Left lung (tissue), 10 donors: Measurements from ENCODE around the gene HERC3. TPM values are rescaled to one million over a fixed set of nuclear protein-coding genes. Genes with fewer than 3 reads are reported as not detected.

Source experiments
- ATAC-seq: fragments of 200-7000 bp; cut with Tn5 transposase; one replicate; pipeline ENCODE4 v1.9.1; 2020; ENCODE audit warnings: moderate library complexity
- DNase-seq, 4 donors: peaks; one replicate each; pipeline ENCODE4 v3.0.0-alpha.2; 2013 to 2020
- H3K27ac ChIP-seq, 2 donors: fragments of 200-600 bp; sonication (generic) in 1 of 2; one replicate each; pipeline versions ENCODE4 v1.5.0 to v1.8.0; 2020 to 2021
- H3K27me3 ChIP-seq, 2 donors: fragments of 200-600 bp; sonication (generic) in 1 of 2; one replicate each; pipeline versions ENCODE4 v1.5.0 to v1.8.0; 2020 to 2021
- H3K36me3 ChIP-seq, 2 donors: fragments of 200-600 bp; sonication (generic) in 1 of 2; one replicate each; pipeline versions ENCODE4 v1.5.0 to v1.8.0; 2020 to 2021
- H3K4me1 ChIP-seq, 2 donors: fragments of 200-600 bp; one replicate each; pipeline ENCODE4 v1.8.0; 2021
- H3K4me3 ChIP-seq, 2 donors: fragments of 200-600 bp; sonication (generic) in 1 of 2; one replicate each; pipeline versions ENCODE4 v1.5.0 to v1.8.0; 2020 to 2021; ENCODE audit warnings: mild to moderate bottlenecking in 1 of 2
- H3K9me3 ChIP-seq, 2 donors: fragments of 200-600 bp; sonication (generic) in 1 of 2; one replicate each; pipeline versions ENCODE4 v1.5.0 to v1.8.0; 2020 to 2021
- intact Hi-C, 2 donors: fragments of 100-400 bp; cut with DNase I; formaldehyde crosslinking; loops; one replicate each; pipeline versions ENCODE4 v1.11.2 to v1.14.2; 2022
- polyA plus RNA-seq, 6 donors: library from polyadenylated mRNA; unstranded; fragments of 120-200 nt; gene quantifications; one replicate each; pipeline ENCODE4 v1.2.1, GENCODE V29; 2013; ENCODE audit not compliant: insufficient read length in 6 of 6
- total RNA-seq, 2 donors: library from RNA; stranded (reverse); fragmentation: NEBNext Ultra II Directional; extraction: Animal tissue kit (Norgen Biotek cat#: 25700); gene quantifications; one replicate each; pipeline ENCODE4 v1.2.1, GENCODE V29; 2021
- TF ChIP-seq, protein P1 (sequence below), 2 donors: fragments of 200-600 bp; sonication (generic) in 1 of 2; IDR thresholded peaks; one replicate each; pipeline versions ENCODE4 v1.5.0 to v1.8.0; 2021; ENCODE audit warnings: antibody characterized with exemption in 2 of 2
- donor health status: DM: no; HTN: yes; CAD: no.
- donor health status: DM: no; HTN: no; CAD: no.

The HERC3 gene
- total and polyA plus RNA-seq, 8 donors, result 17.1 to 43.8 (median 22.2) TPM

DNA sequence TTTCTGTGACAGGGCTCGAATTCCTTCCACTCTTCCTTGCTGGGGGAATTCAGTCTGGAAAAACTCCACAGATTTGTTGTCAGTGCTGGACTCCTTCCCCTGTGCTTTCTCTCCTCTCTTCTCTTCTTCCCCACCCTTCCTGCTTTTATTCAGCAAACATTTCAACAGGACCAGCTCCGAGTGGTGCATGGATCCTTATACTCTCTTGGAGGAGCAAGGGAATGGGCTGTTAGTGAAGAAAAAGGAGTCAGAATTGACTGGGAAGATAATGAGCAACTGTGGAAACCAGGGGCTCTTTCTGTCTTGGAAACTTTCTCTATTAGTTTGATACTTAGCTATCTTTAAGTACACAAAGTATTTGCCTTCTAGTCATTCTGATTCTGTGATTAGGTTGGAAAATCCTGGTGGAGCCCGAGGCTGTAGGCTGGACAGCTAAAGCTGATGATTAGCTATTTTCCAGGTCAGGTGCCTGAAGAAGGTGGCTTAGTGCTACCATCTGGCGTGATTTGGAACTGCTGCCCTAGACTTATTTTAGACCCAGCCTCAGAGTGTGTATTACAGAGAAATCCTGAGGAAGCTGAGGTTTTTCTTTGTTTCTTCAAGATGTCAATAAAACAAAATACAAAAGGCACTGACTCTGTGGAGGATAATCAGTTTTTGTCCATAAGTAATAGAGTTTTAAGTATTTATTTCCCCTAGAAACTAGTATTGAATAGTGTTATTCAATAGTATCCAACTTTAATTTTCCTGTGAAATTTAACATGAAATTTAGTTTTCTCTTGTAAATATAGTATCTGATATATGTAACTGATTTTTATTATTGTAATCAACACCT, 67.0 kb downstream of the HERC3 start:
- Histone ChIP-seq H3K4me1 (no peaks in the 10 kb centered on the region), H3K9me3 (no peaks in the 10 kb centered on the region), H3K4me3 (no peak overlapping the region), H3K27ac (peak overlapping the region in 1 of 2 donors; percentile 45), H3K27me3 (no peaks in the 10 kb centered on the region), H3K36me3 (peaks cover 0 to 49% of the 10 kb centered on the region in 2 donors)
- intact Hi-C loops, result no loop called here
- TF ChIP-seq, protein P1, sequence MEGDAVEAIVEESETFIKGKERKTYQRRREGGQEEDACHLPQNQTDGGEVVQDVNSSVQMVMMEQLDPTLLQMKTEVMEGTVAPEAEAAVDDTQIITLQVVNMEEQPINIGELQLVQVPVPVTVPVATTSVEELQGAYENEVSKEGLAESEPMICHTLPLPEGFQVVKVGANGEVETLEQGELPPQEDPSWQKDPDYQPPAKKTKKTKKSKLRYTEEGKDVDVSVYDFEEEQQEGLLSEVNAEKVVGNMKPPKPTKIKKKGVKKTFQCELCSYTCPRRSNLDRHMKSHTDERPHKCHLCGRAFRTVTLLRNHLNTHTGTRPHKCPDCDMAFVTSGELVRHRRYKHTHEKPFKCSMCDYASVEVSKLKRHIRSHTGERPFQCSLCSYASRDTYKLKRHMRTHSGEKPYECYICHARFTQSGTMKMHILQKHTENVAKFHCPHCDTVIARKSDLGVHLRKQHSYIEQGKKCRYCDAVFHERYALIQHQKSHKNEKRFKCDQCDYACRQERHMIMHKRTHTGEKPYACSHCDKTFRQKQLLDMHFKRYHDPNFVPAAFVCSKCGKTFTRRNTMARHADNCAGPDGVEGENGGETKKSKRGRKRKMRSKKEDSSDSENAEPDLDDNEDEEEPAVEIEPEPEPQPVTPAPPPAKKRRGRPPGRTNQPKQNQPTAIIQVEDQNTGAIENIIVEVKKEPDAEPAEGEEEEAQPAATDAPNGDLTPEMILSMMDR (IDR thresholded peaks at IDR 0.05), result peak; percentile 56 to 84
- peak in 1 of 4 donors; percentile 42 for DNase-seq
- peak; percentile 98 for ATAC-seq

DNA sequence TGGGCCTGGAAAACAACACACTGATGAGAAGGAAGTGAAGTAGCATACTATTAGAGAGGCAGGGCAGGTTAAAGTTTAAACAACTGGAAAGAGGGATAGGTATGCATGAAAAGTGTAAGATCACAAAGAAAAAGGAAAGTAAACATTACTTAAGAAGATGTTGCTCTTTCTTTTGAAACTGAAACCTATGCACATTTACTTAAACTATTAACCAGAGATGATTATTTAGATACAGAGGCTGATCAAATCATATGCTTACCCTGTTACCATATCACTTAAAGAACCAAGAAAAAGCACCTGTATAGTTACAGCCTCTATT, 67.6 kb downstream of the HERC3 start:
- TF ChIP-seq, protein P1 (IDR thresholded peaks at IDR 0.05), result no peak
- Histone ChIP-seq H3K9me3 (no peaks in the 10 kb centered on the region), H3K27me3 (no peaks in the 10 kb centered on the region), H3K27ac (no peak overlapping the region), H3K4me1 (no peaks in the 10 kb centered on the region), H3K4me3 (no peak overlapping the region), H3K36me3 (peaks cover 0 to 51% of the 10 kb centered on the region in 2 donors)
- intact Hi-C loops, result loop anchor here in 1 of 2 donors (10.0 kb wide), 1 partner anchor 125 kb away; no protein-coding TSS in a partner anchor
- DNase-seq, result no peak
- peak; percentile 58 for ATAC-seq

DNA sequence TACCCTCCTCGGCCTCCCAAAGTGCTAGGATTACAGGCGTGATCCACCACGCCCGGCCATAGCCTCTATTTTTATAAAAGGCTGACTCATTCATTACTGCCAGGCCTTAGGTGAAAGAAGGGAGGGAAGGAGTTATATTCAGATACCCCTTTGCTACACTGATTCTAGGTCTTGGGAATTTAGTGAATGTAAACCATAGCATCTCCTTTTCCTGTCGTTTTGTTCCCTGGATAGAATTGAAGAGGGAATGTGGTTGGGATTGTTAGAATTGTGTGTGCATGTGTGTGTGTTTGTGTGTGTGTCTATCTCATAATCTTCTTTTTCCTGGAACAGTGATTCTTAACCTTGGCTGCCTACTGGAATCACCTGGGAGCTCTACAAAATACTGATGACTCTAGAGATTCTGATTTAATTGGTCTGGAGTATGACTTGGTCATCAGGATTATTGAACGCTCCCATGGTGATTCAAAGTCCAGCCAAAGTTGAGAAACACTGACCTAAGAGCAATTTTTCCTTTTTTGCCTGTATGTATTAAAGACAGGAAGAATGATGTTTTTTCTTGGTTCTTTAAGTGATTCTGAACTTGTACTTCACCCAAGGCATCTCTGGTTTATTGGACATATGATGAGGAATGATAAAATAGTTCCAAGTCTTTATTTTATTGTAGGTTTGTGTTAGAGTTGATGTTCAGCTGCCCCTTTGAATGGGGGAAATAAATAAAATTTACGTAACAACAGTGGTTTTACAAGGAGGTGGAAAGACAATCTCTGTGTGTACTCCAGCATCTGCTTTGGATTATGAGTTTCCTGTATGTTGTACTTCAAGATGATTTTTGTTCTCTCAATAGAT, 68.4 kb downstream of the HERC3 start:
- Histone ChIP-seq H3K4me1 (no peaks in the 10 kb centered on the region), H3K9me3 (no peaks in the 10 kb centered on the region), H3K27me3 (no peaks in the 10 kb centered on the region), H3K4me3 (no peak overlapping the region), H3K27ac (no peak overlapping the region), H3K36me3 (peaks cover 0 to 51% of the 10 kb centered on the region in 2 donors)
- ATAC-seq, result no peak
- intact Hi-C loops, result loop anchor here in 1 of 2 donors (10.0 kb wide), 1 partner anchor 126 kb away; no protein-coding TSS in a partner anchor
- no peak for DNase-seq
- TF ChIP-seq, protein P1 (IDR thresholded peaks at IDR 0.05), result no peak

DNA sequence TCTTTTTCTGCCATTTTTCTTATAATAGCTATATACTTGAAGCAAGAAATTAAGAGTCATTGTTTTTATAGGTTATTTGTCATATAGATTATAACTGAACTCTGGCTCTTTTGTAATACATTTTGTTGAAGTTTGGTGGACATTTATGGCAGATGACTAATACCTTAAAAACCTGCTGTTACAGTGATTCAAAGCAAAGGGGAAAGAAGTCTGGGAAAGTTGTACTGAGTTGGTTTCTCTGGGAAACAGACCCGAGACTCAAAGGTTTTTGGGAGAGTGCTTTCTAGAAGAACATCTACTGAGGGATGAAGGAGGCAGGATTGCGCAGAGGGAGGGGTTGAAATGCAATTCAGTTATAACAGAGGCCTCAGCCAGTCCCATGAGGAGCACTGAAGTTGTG, 69.5 kb downstream of the HERC3 start:
- H3K27ac ChIP-seq, result no peak overlapping the region
- TF ChIP-seq, protein P1 (IDR thresholded peaks at IDR 0.05), result no peak
- intact Hi-C loops, result loop anchor here in 1 of 2 donors (10.0 kb wide), 1 partner anchor 127 kb away; no protein-coding TSS in a partner anchor
- no peaks in the 10 kb centered on the region for H3K27me3 ChIP-seq
- no peaks in the 10 kb centered on the region for H3K9me3 ChIP-seq
- peaks cover 0 to 49% of the 10 kb centered on the region in 2 donors for H3K36me3 ChIP-seq
- H3K4me3 ChIP-seq, result no peak overlapping the region
- DNase-seq, result no peak
- H3K4me1 ChIP-seq, result no peaks in the 10 kb centered on the region
- no peak for ATAC-seq

DNA sequence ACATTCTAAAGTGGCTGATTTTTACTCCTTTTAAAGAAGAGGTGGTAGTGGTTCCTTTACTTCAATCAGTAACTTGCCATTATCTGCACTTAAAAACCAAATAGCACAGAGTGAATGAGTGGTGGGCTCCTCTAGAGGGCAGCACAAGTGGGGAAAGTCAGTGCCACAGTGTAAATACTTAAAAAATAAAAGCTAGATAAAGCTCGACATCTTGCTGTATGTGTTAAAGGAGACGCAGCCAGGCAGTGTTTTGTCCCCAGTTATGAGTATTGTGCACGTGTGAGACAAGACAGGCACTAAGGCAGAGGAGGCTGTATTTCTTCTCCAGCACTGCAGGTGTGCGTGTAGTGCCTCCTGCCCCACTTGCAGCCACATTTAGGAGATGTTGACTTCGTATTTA, 80.7 kb downstream of the HERC3 start:
- TF ChIP-seq, protein P1 (IDR thresholded peaks at IDR 0.05), result peak; percentile 30 to 43
- H3K36me3 ChIP-seq, result peaks cover 0 to 67% of the 10 kb centered on the region in 2 donors
- H3K27ac ChIP-seq, result no peak overlapping the region
- no peaks in the 10 kb centered on the region for H3K9me3 ChIP-seq
- no peaks in the 10 kb centered on the region for H3K27me3 ChIP-seq
- H3K4me3 ChIP-seq, result no peak overlapping the region
- DNase-seq (peak in 2 of 4 donors; percentile 18 to 52), ATAC-seq (peak; percentile 85)
- no peaks in the 10 kb centered on the region for H3K4me1 ChIP-seq
- intact Hi-C loops, result no loop called here
